HEK293 (cell line): ENCODE results near the gene MPG.
A peak's percentile ranks its signal among the peaks of the same experiment; 100 is the strongest.

Source experiments
- CTCF ChIA-PET: fragments of 350-600 bp; formaldehyde crosslinking; extraction: SDS; loops from one replicate; lab custom pipeline; 2021; ENCODE audit warnings: antibody characterized with exemption; lab: Yijun Ruan, JAX
- POLR2A ChIA-PET: fragments of 300-600 bp; formaldehyde crosslinking; extraction: SDS; loops from one replicate; lab custom pipeline; 2020; ENCODE audit warnings: antibody characterized with exemption, inconsistent platforms; lab: Yijun Ruan, JAX
- H3K27ac ChIP-seq: fragments of 200-500 bp; sonication (Bioruptor generic); 2 replicates; pipeline ENCODE4 v1.5.1; 2014; ENCODE audit warnings: low read depth, low read length, control low read depth, inconsistent platforms; ENCODE audit errors: extremely low read depth
- H3K36me3 ChIP-seq, 2 experiments: fragments of 200-500 bp in 1 of 2; sonication (Bioruptor generic) in 1 of 2; 1 replicate in 1 of 2; 2 replicates in 1 of 2; pipeline ENCODE4 v1.5.1; 2014 to 2017; ENCODE audit warnings: inconsistent platforms in 2 of 2, low read length in 2 of 2; ENCODE audit not compliant: control insufficient read depth in 2 of 2, insufficient read depth in 1 of 2
- H3K4me1 ChIP-seq: fragments of 200-500 bp; sonication (Bioruptor generic); 2 replicates; pipeline ENCODE4 v1.5.1; 2014; ENCODE audit warnings: mild to moderate bottlenecking, low read length, inconsistent platforms; ENCODE audit not compliant: control insufficient read depth, insufficient read depth
- H3K4me3 ChIP-seq: 2 replicates; pipeline ENCODE4 v1.5.1; 2011; ENCODE audit warnings: low read depth, mild to moderate bottlenecking, control low read depth, low read length, moderate library complexity
- H3K9me3 ChIP-seq: fragments of 200-500 bp; sonication (Bioruptor generic); 2 replicates; pipeline ENCODE4 v1.5.1; 2014; ENCODE audit warnings: low read depth, low read length, inconsistent platforms; ENCODE audit not compliant: control insufficient read depth, insufficient read depth
- HOXD13 ChIP-seq: sonication (generic); formaldehyde crosslinking; IDR thresholded peaks from 2 replicates; pipeline ENCODE4 v1.8.0; 2022; ENCODE audit warnings: missing genetic modification reagents, borderline replicate concordance
- PRDM2 ChIP-seq: fragments of 450-650 bp; formaldehyde crosslinking; IDR thresholded peaks from 2 replicates; pipeline ENCODE4 v1.5.1; 2016; ENCODE audit warnings: missing biosample characterization, missing genetic modification characterization, borderline replicate concordance
- SP7 ChIP-seq: fragments of 450-650 bp; formaldehyde crosslinking; IDR thresholded peaks from 2 replicates; pipeline ENCODE4 v1.5.1; 2016; ENCODE audit warnings: missing biosample characterization, missing genetic modification characterization
- ZFP37 ChIP-seq: fragments of 450-650 bp; formaldehyde crosslinking; IDR thresholded peaks from 2 replicates; pipeline ENCODE4 v1.5.1; 2016; ENCODE audit warnings: missing biosample characterization, missing genetic modification characterization
- ZNF146 ChIP-seq: fragments of 450-650 bp; formaldehyde crosslinking; IDR thresholded peaks from 2 replicates; pipeline ENCODE4 v1.5.1; 2016; ENCODE audit warnings: missing biosample characterization, missing genetic modification characterization
- ZNF391 ChIP-seq: fragments of 450-650 bp; formaldehyde crosslinking; IDR thresholded peaks from 2 replicates; pipeline ENCODE4 v1.5.1; 2016; ENCODE audit warnings: low read depth, missing biosample characterization, missing genetic modification characterization, borderline replicate concordance
- ZNF394 ChIP-seq: fragments of 450-650 bp; formaldehyde crosslinking; IDR thresholded peaks from 2 replicates; pipeline ENCODE4 v1.5.1; 2016; ENCODE audit warnings: missing biosample characterization, missing genetic modification characterization, mild to moderate bottlenecking, moderate library complexity, borderline replicate concordance
- ZNF529 ChIP-seq: fragments of 450-650 bp; formaldehyde crosslinking; IDR thresholded peaks from 2 replicates; pipeline ENCODE4 v1.5.1; 2017; ENCODE audit warnings: missing genetic modification characterization, missing biosample characterization; ENCODE audit not compliant: insufficient replicate concordance
- ZNF555 ChIP-seq: fragments of 450-650 bp; formaldehyde crosslinking; conservative IDR thresholded peaks from 2 replicates; pipeline ENCODE4 v1.5.1; 2017; ENCODE audit warnings: missing biosample characterization, mild to moderate bottlenecking, missing genetic modification characterization, inconsistent platforms
- ZNF600 ChIP-seq: fragments of 450-650 bp; formaldehyde crosslinking; IDR thresholded peaks from 2 replicates; pipeline ENCODE4 v1.5.1; 2016; ENCODE audit warnings: missing biosample characterization, missing genetic modification characterization
- ZNF610 ChIP-seq: fragments of 450-650 bp; formaldehyde crosslinking; IDR thresholded peaks from 2 replicates; pipeline ENCODE4 v1.5.1; 2016; ENCODE audit warnings: missing biosample characterization, missing genetic modification characterization, borderline replicate concordance
- ZNF629 ChIP-seq: fragments of 450-650 bp; formaldehyde crosslinking; IDR thresholded peaks from 2 replicates; pipeline ENCODE4 v1.5.1; 2017; ENCODE audit warnings: missing biosample characterization, missing genetic modification characterization
- ZNF639 ChIP-seq: fragments of 450-650 bp; formaldehyde crosslinking; IDR thresholded peaks from 2 replicates; pipeline ENCODE4 v1.5.1; 2016; ENCODE audit warnings: missing biosample characterization, missing genetic modification characterization
- ZNF768 ChIP-seq: fragments of 450-650 bp; formaldehyde crosslinking; IDR thresholded peaks from 2 replicates; pipeline ENCODE4 v1.5.1; 2018; ENCODE audit warnings: missing biosample characterization, mild to moderate bottlenecking, missing genetic modification characterization
- ZSCAN5A ChIP-seq: fragments of 450-650 bp; formaldehyde crosslinking; IDR thresholded peaks from 2 replicates; pipeline ENCODE4 v1.5.1; 2016; ENCODE audit warnings: missing biosample characterization, missing genetic modification characterization

Gene MPG

GRCh38 chr16:129075-129474 lies 51.0 kb downstream of the MPG start (continued):
- TF ChIP-seq ZNF639 (tag by site-specific recombination) (no peak), ZNF610 (tag by site-specific recombination) (no peak), PRDM2 (tag by site-specific recombination) (no peak)

- H3K27ac ChIP-seq, result no peak overlapping the region
- ChIA-PET POLR2A (no interaction called here), CTCF (interaction anchor here (0.8 to 3.5 kb wide), 4 partner anchors 12 to 34 kb away, joined by 3 to 11 read pairs (median 6); no protein-coding TSS in a partner anchor)
- no peaks in the 10 kb centered on the region for H3K4me1 ChIP-seq
- no peaks in the 10 kb centered on the region for H3K9me3 ChIP-seq
- no peak overlapping the region for H3K4me3 ChIP-seq
- H3K36me3 ChIP-seq, result peaks cover 0 to 3% of the 10 kb centered on the region in 2 experiments; a peak in 1 of 3 replicates
- peak; percentile 69 for TF ChIP-seq ZNF146 (tag by site-specific recombination)
- TF ChIP-seq SP7 (tag by site-specific recombination), result peak; percentile 71
- TF ChIP-seq ZNF394 (tag by site-specific recombination), result no peak
- TF ChIP-seq ZFP37 (tag by site-specific recombination), result no peak
- TF ChIP-seq ZNF555 (tag by site-specific recombination), result no peak
- no peak for TF ChIP-seq ZNF529
- no peak for TF ChIP-seq HOXD13 (CRISPR knock-in tag)
Observed at GRCh38 chr16:130533-131173, 52.6 kb downstream of the MPG start.

GRCh38 chr16:132120-132519 lies 54.1 kb downstream of the MPG start:
- no peak overlapping the region for H3K4me3 ChIP-seq
- TF ChIP-seq ZNF768 (tag by site-specific recombination), result no peak
- no peak for TF ChIP-seq ZNF391
- 0 out of 2 replicates have a peak, but pooled peaks have one; percentile 25 for TF ChIP-seq ZNF600
- TF ChIP-seq ZSCAN5A (tag by site-specific recombination), result no peak
- no peak for TF ChIP-seq ZNF629
- no peak overlapping the region for H3K27ac ChIP-seq
- no peaks in the 10 kb centered on the region for H3K9me3 ChIP-seq
- H3K4me1 ChIP-seq, result no peaks in the 10 kb centered on the region
- ChIA-PET POLR2A (interaction anchor here (0.6 kb wide), 1 partner anchor 168 kb away, joined by 3 read pairs; no protein-coding TSS in a partner anchor), CTCF (interaction anchor here (2.0 to 3.5 kb wide), 2 partner anchors 14 to 66 kb away, joined by 5 to 11 read pairs; no protein-coding TSS in a partner anchor)
- peaks cover 3 to 4% of the 10 kb centered on the region in 2 experiments; a peak in 2 of 3 replicates for H3K36me3 ChIP-seq
